GM23338 (cell line): ENCODE measurements around the gene SYNGR4. TPM values are rescaled to one million over a fixed set of nuclear protein-coding genes. Genes with fewer than 3 reads are reported as not detected.

Experiments used
- ATAC-seq: fragments of 200-7000 bp; cut with Tn5 transposase; 3 replicates; pipeline ENCODE4 v1.9.1; 2020
- DNase-seq: peaks from one replicate; pipeline ENCODE4 v3.0.0-alpha.2; 2015; ENCODE audit warnings: low spot score
- H2AFZ ChIP-seq: fragments of 200-600 bp; sonication (generic); 2 replicates; pipeline ENCODE4 v1.8.0; 2016; ENCODE audit warnings: antibody characterized with exemption, mild to moderate bottlenecking, moderate library complexity
- H3F3A ChIP-seq: fragments of 200-600 bp; sonication (generic); replicated peaks from 2 replicates; pipeline ENCODE4 v1.8.0; 2017; ENCODE audit warnings: antibody characterized with exemption, mixed run types, low read depth
- H3K27ac ChIP-seq: fragments of 200-600 bp; sonication (generic); 2 replicates; pipeline ENCODE4 v1.6.1; 2016; ENCODE audit warnings: low read depth
- H3K27me3 ChIP-seq: fragments of 200-600 bp; sonication (generic); 2 replicates; pipeline ENCODE4 v1.8.0; 2016; ENCODE audit warnings: mild to moderate bottlenecking, mixed run types, moderate library complexity; ENCODE audit not compliant: insufficient read depth
- H3K36me3 ChIP-seq: fragments of 200-600 bp; sonication (generic); 2 replicates; pipeline ENCODE4 v1.8.0; 2016; ENCODE audit warnings: mild to moderate bottlenecking; ENCODE audit not compliant: insufficient read depth
- H3K4me1 ChIP-seq: fragments of 200-600 bp; sonication (generic); 2 replicates; pipeline ENCODE4 v1.8.0; 2016; ENCODE audit warnings: mild to moderate bottlenecking, moderate library complexity; ENCODE audit not compliant: insufficient read depth
- H3K4me2 ChIP-seq: fragments of 200-600 bp; sonication (generic); 2 replicates; pipeline ENCODE4 v1.7.1; 2017; ENCODE audit warnings: mixed run types
- H3K4me3 ChIP-seq: fragments of 200-600 bp; sonication (generic); 2 replicates; pipeline ENCODE4 v1.6.1; 2016; ENCODE audit warnings: mixed run types
- H3K79me2 ChIP-seq: fragments of 200-600 bp; sonication (generic); replicated peaks from 2 replicates; pipeline ENCODE4 v1.8.0; 2017; ENCODE audit warnings: mild to moderate bottlenecking; ENCODE audit not compliant: insufficient read depth
- H3K9me2 ChIP-seq: fragments of 200-600 bp; sonication (generic); 2 replicates; pipeline ENCODE4 v1.8.0; 2017; ENCODE audit not compliant: insufficient read depth
- H4K20me1 ChIP-seq: fragments of 200-600 bp; sonication (generic); replicated peaks from 2 replicates; pipeline ENCODE4 v1.8.0; 2017; ENCODE audit warnings: mild to moderate bottlenecking; ENCODE audit not compliant: insufficient read depth
- H3K27ac Mint-ChIP-seq: 2 replicates; pipeline ENCODE4 v1.8.0; 2020; ENCODE audit warnings: inconsistent platforms, mild to moderate bottlenecking, moderate library complexity, mixed read lengths
- H3K27me3 Mint-ChIP-seq: 3 replicates; pipeline ENCODE4 v1.8.0; 2022; ENCODE audit warnings: low read depth, mild to moderate bottlenecking, moderate library complexity, mixed read lengths, inconsistent platforms; ENCODE audit not compliant: insufficient read depth, poor library complexity
- H3K36me3 Mint-ChIP-seq: 3 replicates; pipeline ENCODE4 v1.8.0; 2021; ENCODE audit warnings: low read depth, mild to moderate bottlenecking, inconsistent platforms, moderate library complexity, mixed read lengths
- H3K4me1 Mint-ChIP-seq: 3 replicates; pipeline ENCODE4 v1.8.0; 2020; ENCODE audit warnings: mild to moderate bottlenecking, inconsistent platforms, mixed read lengths
- H3K4me3 Mint-ChIP-seq: 3 replicates; pipeline ENCODE4 v1.8.0; 2021; ENCODE audit warnings: moderate library complexity, mild to moderate bottlenecking, inconsistent platforms, mixed read lengths
- H3K9me3 Mint-ChIP-seq: 3 replicates; pipeline ENCODE4 v1.8.0; 2020; ENCODE audit warnings: moderate library complexity, mild to moderate bottlenecking, inconsistent platforms, mixed read lengths
- CREB1 ChIP-seq: fragments of 250-450 bp; sonication (Bioruptor Pico); IDR thresholded peaks from 2 replicates; pipeline ENCODE4 v1.5.0; 2020; ENCODE audit warnings: low read depth, mild to moderate bottlenecking, moderate library complexity
- CTCF ChIP-seq, 2 experiments: fragments of 200-600 bp in 1 of 2; sonication (generic) in 1 of 2; conservative IDR thresholded peaks; 2 replicates each; pipeline versions ENCODE4 v1.5.1 to v1.6.1; 2016 to 2017; ENCODE audit warnings: antibody characterized with exemption in 2 of 2, low read depth in 2 of 2, mild to moderate bottlenecking in 2 of 2, moderate library complexity in 1 of 2
- ETS1 ChIP-seq: IDR thresholded peaks from 2 replicates; pipeline ENCODE4 v1.6.1; 2016; ENCODE audit warnings: antibody characterized with exemption
- EZH2 ChIP-seq: fragments of 200-600 bp; sonication (generic); IDR thresholded peaks from one replicate; pipeline ENCODE4 v1.8.0; 2017; ENCODE audit warnings: antibody characterized with exemption, mild to moderate bottlenecking, low read depth; ENCODE audit not compliant: unreplicated experiment
- POLR2AphosphoS5 ChIP-seq: IDR thresholded peaks from 2 replicates; pipeline ENCODE4 v1.6.1; 2016; ENCODE audit warnings: antibody characterized with exemption, low read depth
- REST ChIP-seq: IDR thresholded peaks from one replicate; pipeline ENCODE4 v1.6.1; 2018; ENCODE audit warnings: antibody characterized with exemption; ENCODE audit not compliant: unreplicated experiment
- STAT1 ChIP-seq: IDR thresholded peaks from one replicate; pipeline ENCODE4 v1.6.1; 2016; ENCODE audit warnings: antibody characterized with exemption; ENCODE audit not compliant: unreplicated experiment
- ZNF114 ChIP-seq: fragments of 250-450 bp; sonication (Bioruptor Pico); IDR thresholded peaks from 2 replicates; pipeline ENCODE4 v1.5.0; 2020; ENCODE audit warnings: mild to moderate bottlenecking, moderate library complexity
- ZNF331 ChIP-seq: fragments of 250-450 bp; sonication (Bioruptor Pico); IDR thresholded peaks from 2 replicates; pipeline ENCODE4 v1.5.0; 2020; ENCODE audit warnings: low read depth, mild to moderate bottlenecking, moderate library complexity
- polyA plus RNA-seq: library from polyadenylated mRNA; unstranded; fragments of >200 nt; fragmentation: Nextera tagmentation; extraction: Ambion mirVana; gene quantifications from 2 replicates; pipeline ENCODE4 v1.2.1, GENCODE V29; 2016
- total RNA-seq: library from RNA; depleted of rRNA; stranded (reverse); fragments of >200 nt; shearing (Covaris generic); gene quantifications from 2 replicates; pipeline ENCODE4 v1.2.3, GENCODE V29; 2014

Gene SYNGR4
- total and polyA plus RNA-seq, 2 experiments from 2014 or later: not detected

- no peak overlapping the region for H3K4me3 Mint-ChIP-seq
- H3K27ac Mint-ChIP-seq: no peak overlapping the region
- Histone ChIP-seq H3K4me1 (no peaks in the 10 kb centered on the region), H3K4me2 (no peak overlapping the region), H3K27ac (no peak overlapping the region), H3K27me3 (no peaks in the 10 kb centered on the region), H3K9me2 (no peaks in the 10 kb centered on the region), H3K79me2 (no peaks in the 10 kb centered on the region), H3K36me3 (no peaks in the 10 kb centered on the region), H3K4me3 (no peak overlapping the region), H4K20me1 (no peaks in the 10 kb centered on the region), H3F3A (no peaks in the 10 kb centered on the region), H2AFZ (no peak overlapping the region)
- TF ChIP-seq REST: no peak
- TF ChIP-seq ETS1: no peak
- TF ChIP-seq EZH2: no peak
- no peak for TF ChIP-seq ZNF331 (CRISPR knock-in tag)
- DNase-seq (no peak), ATAC-seq (no peak)
- H3K4me1 Mint-ChIP-seq: peaks cover 9% of the 10 kb centered on the region
- peaks cover 16% of the 10 kb centered on the region for H3K27me3 Mint-ChIP-seq
- H3K36me3 Mint-ChIP-seq: no peaks in the 10 kb centered on the region
- H3K9me3 Mint-ChIP-seq: no peaks in the 10 kb centered on the region; the same call in 2 of the 3 replicates
These were observed 4.8 kb downstream of the SYNGR4 start for GRCh38 chr19:48368936-48369335.

- DNase-seq: no peak
- no peak for ATAC-seq
- Histone ChIP-seq H3K79me2 (no peaks in the 10 kb centered on the region), H3K4me3 (no peak overlapping the region), H3K4me1 (no peaks in the 10 kb centered on the region), H2AFZ (no peak overlapping the region), H3K27ac (no peak overlapping the region), H4K20me1 (no peaks in the 10 kb centered on the region), H3F3A (no peaks in the 10 kb centered on the region), H3K4me2 (no peak overlapping the region), H3K9me2 (no peaks in the 10 kb centered on the region), H3K36me3 (no peaks in the 10 kb centered on the region), H3K27me3 (no peaks in the 10 kb centered on the region)
- H3K9me3 Mint-ChIP-seq: no peaks in the 10 kb centered on the region
- no peaks in the 10 kb centered on the region for H3K36me3 Mint-ChIP-seq
- H3K4me1 Mint-ChIP-seq: peaks cover 2% of the 10 kb centered on the region; the same call in 1 of the 3 replicates
- H3K27ac Mint-ChIP-seq: no peak overlapping the region
- no peak overlapping the region for H3K4me3 Mint-ChIP-seq
- H3K27me3 Mint-ChIP-seq: peaks cover 13% of the 10 kb centered on the region
- no peak for TF ChIP-seq ZNF114
- no peak for TF ChIP-seq ETS1
- TF ChIP-seq CREB1 (CRISPR knock-in tag): no peak
- TF ChIP-seq POLR2AphosphoS5: no peak
- TF ChIP-seq STAT1: no peak
- no peak for TF ChIP-seq EZH2
- TF ChIP-seq CTCF (conservative IDR thresholded peaks at IDR 0.05; ENCODE audit: low read depth in 2 of 2): no peak
- TF ChIP-seq ZNF331 (CRISPR knock-in tag): no peak
These were observed 6.8 kb downstream of the SYNGR4 start for GRCh38 chr19:48370955-48371354.
